ENCODE measurements around the gene SLC35E2B. TPM values are rescaled to one million over a fixed set of nuclear protein-coding genes. Genes with fewer than 3 reads are reported as not detected.

The SLC35E2B gene
- total and polyA plus RNA-seq, 12 donors: 8.4 to 30.7 (median 17.0) TPM

- TF ChIP-seq, protein P1, sequence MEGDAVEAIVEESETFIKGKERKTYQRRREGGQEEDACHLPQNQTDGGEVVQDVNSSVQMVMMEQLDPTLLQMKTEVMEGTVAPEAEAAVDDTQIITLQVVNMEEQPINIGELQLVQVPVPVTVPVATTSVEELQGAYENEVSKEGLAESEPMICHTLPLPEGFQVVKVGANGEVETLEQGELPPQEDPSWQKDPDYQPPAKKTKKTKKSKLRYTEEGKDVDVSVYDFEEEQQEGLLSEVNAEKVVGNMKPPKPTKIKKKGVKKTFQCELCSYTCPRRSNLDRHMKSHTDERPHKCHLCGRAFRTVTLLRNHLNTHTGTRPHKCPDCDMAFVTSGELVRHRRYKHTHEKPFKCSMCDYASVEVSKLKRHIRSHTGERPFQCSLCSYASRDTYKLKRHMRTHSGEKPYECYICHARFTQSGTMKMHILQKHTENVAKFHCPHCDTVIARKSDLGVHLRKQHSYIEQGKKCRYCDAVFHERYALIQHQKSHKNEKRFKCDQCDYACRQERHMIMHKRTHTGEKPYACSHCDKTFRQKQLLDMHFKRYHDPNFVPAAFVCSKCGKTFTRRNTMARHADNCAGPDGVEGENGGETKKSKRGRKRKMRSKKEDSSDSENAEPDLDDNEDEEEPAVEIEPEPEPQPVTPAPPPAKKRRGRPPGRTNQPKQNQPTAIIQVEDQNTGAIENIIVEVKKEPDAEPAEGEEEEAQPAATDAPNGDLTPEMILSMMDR (IDR thresholded peaks at IDR 0.05): no peak
- peak in 4 of 8 donors; percentile 1 to 6 (median 4) for ATAC-seq
- peak in 1 of 2 donors; percentile 15 for DNase-seq
- intact Hi-C loops (cut with DNase I): loop anchor here in 5 of 10 donors (2.0 to 5.0 kb wide), 2 partner anchors 37 to 40 kb away; partner anchors contain the start of gene SSU72 (in 1 of the 5)
- no peaks in the 10 kb centered on the region for H3K9me3 ChIP-seq
- no peaks in the 10 kb centered on the region for H3K27me3 ChIP-seq
- peaks cover 0 to 24% (median 0%) of the 10 kb centered on the region in 9 donors for H3K36me3 ChIP-seq
- H3K27ac ChIP-seq: peak overlapping the region in 9 of 10 donors; percentile 98 to 100 (median 100)
- peaks cover 7 to 44% (median 32%) of the 10 kb centered on the region in 9 donors for H3K4me1 ChIP-seq
- WGBS, 2 donors: 6 to 12% methylated on average over 30 of the region's 30 CpGs
- H3K4me3 ChIP-seq: peak overlapping the region; percentile 89 to 100 (median 97)
These were observed 78.2 kb downstream of the SLC35E2B start for GRCh38 chr1:1614204-1614953.

DNA sequence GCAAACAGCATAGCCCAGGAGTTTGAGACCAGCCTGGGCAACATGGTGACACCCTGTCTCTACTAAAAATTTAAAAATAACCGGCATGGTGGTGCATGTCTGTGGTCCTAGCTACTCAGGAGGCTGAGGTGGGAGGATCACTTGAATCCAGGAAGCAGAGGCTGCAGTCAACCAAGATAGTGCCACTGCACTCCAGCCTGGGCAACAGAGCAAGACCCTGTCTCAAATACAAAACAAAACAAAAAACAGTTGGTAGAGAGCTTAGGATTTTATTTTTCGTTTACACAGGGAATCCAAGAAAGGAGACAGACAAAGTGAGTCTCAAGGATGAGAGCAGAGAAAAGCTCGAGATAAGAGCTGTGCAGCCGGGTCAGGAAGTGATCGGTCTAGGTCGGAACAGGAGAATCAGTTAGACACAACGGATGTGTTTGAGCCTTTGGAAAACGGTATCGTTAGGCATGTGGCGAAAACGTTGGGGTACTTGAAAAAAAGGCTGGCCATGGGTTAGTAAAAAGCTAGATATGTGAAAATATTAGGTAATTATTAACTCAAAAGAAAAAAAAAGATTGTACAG lies 79.0 kb downstream of the SLC35E2B start:
- H3K4me3 ChIP-seq: peak overlapping the region in 6 of 10 donors; percentile 95 to 100 (median 98)
- TF ChIP-seq, protein P1 (IDR thresholded peaks at IDR 0.05): no peak
- 54 to 62% methylated on average over 11 of the region's 11 CpGs for WGBS, 2 donors
- no peaks in the 10 kb centered on the region for H3K27me3 ChIP-seq
- H3K27ac ChIP-seq: peak overlapping the region in 4 of 10 donors; percentile 100
- peaks cover 7 to 44% (median 32%) of the 10 kb centered on the region in 9 donors for H3K4me1 ChIP-seq
- no peaks in the 10 kb centered on the region for H3K9me3 ChIP-seq
- intact Hi-C loops (cut with DNase I): loop anchor here in 5 of 10 donors (2.0 to 5.0 kb wide), 2 partner anchors 36 to 39 kb away; partner anchors contain the start of gene SSU72 (in 1 of the 5)
- H3K36me3 ChIP-seq: peaks cover 0 to 18% (median 0%) of the 10 kb centered on the region in 9 donors
- DNase-seq (no peak), ATAC-seq (no peak)

DNA sequence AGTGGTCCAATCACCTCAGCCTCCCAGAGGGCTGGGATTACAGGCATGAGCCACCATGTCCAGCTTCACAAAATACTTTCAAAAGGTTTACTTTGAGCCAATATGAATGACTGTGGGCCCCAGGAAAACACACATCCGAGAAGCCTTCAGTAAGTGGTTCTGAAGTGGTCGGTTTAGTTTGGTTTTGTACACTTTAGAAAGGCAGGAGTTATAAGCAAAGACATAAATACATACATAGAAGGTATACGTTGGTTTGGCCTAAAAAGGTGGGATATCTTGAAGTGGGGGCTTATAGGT lies 80.5 kb downstream of the SLC35E2B start:
- Histone ChIP-seq H3K9me3 (no peaks in the 10 kb centered on the region), H3K36me3 (peaks cover 0 to 2% (median 0%) of the 10 kb centered on the region in 9 donors), H3K4me1 (peaks cover 7 to 37% (median 25%) of the 10 kb centered on the region in 9 donors), H3K27me3 (no peaks in the 10 kb centered on the region), H3K4me3 (no peak overlapping the region), H3K27ac (peak overlapping the region in 1 of 10 donors; percentile 20)
- WGBS, 2 donors: 94% methylated on average over 3 of the region's 3 CpGs
- TF ChIP-seq, protein P1 (IDR thresholded peaks at IDR 0.05): no peak
- intact Hi-C loops (cut with DNase I): loop anchor here in 4 of 10 donors (5.0 kb wide), 1 partner anchor 35 kb away; no protein-coding TSS in a partner anchor
- ATAC-seq (no peak), DNase-seq (no peak)

DNA sequence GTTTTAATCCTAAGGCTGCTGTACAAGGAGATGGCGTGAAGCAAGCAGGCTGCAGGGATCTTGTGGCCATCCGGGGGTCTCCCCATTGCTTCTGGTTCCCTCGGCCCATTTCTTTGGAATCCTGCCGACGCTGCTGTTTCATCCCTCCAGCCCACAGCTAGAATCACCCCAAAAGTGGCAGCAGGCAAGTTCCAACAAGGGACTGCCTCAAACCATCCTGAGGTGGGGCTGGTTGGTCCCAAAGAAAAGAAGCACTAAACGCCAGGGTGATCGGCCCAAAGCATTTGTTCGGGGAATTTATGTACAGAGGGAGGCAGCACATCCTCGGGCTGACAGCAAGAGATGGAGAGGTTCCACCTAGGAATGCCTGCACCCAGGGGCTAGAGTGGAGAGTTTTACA lies 81.8 kb downstream of the SLC35E2B start:
- TF ChIP-seq, protein P1 (IDR thresholded peaks at IDR 0.05): no peak
- ATAC-seq (no peak), DNase-seq (no peak)
- Histone ChIP-seq H3K27ac (peak overlapping the region in 5 of 10 donors; percentile 19 to 39 (median 26)), H3K9me3 (no peaks in the 10 kb centered on the region), H3K4me3 (no peak overlapping the region), H3K36me3 (no peaks in the 10 kb centered on the region), H3K4me1 (peaks cover 0 to 35% (median 16%) of the 10 kb centered on the region in 9 donors), H3K27me3 (no peaks in the 10 kb centered on the region)
- 65 to 78% methylated on average over 9 of the region's 9 CpGs for WGBS, 2 donors
- intact Hi-C loops (cut with DNase I): loop anchor here in 4 of 10 donors (5.0 kb wide), 1 partner anchor 33 kb away; no protein-coding TSS in a partner anchor
